WERI-Rb-1 (cell line): ENCODE measurements around the gene NPAS3.
"Not testable (repeated sequence)": the region's sequence is repeated elsewhere in the genome, so short reads cannot be mapped to it uniquely, and the experiment has no call there.

ENCODE experiments used
- DNase-seq: peaks from one replicate; pipeline ENCODE4 v3.0.0-alpha.2; 2020
- H3K27ac ChIP-seq: fragments of 250-450 bp; sonication (Bioruptor Pico); 2 replicates; pipeline ENCODE4 v1.5.1; 2020; ENCODE audit warnings: mild to moderate bottlenecking, moderate library complexity
- H3K27me3 ChIP-seq: fragments of 250-450 bp; sonication (Bioruptor Pico); 2 replicates; pipeline ENCODE4 v1.5.1; 2021; ENCODE audit warnings: mild to moderate bottlenecking, low read depth, moderate library complexity; ENCODE audit not compliant: insufficient read depth, severe bottlenecking
- H3K36me3 ChIP-seq: fragments of 250-450 bp; sonication (Bioruptor Pico); 2 replicates; pipeline ENCODE4 v1.5.1; 2020; ENCODE audit warnings: mild to moderate bottlenecking, moderate library complexity
- H3K4me3 ChIP-seq: 2 replicates; pipeline ENCODE4 v1.5.1; 2011; ENCODE audit warnings: low read depth, mild to moderate bottlenecking, control low read depth, low read length
- H3K9me3 ChIP-seq: fragments of 250-450 bp; sonication (Bioruptor Pico); 2 replicates; pipeline ENCODE4 v1.5.1; 2021; ENCODE audit warnings: mild to moderate bottlenecking, moderate library complexity; ENCODE audit not compliant: severe bottlenecking
- CTCF ChIP-seq: IDR thresholded peaks from 2 replicates; pipeline ENCODE4 v1.5.1; 2011; ENCODE audit warnings: low read depth, mild to moderate bottlenecking, control low read depth, inconsistent platforms, low read length

NPAS3 gene

GRCh38 chr14:33073023-33073422 lies 134.3 kb downstream of the NPAS3 start:
- TF ChIP-seq CTCF, result no peak
- DNase-seq, result no peak
- H3K9me3 ChIP-seq, result no peaks in the 10 kb centered on the region
- no peaks in the 10 kb centered on the region for H3K36me3 ChIP-seq
- no peak overlapping the region for H3K4me3 ChIP-seq
- no peak overlapping the region for H3K27ac ChIP-seq
- no peaks in the 10 kb centered on the region for H3K27me3 ChIP-seq

- Histone ChIP-seq H3K27ac (no peak overlapping the region), H3K4me3 (no peak overlapping the region), H3K27me3 (no peaks in the 10 kb centered on the region), H3K36me3 (no peaks in the 10 kb centered on the region), H3K9me3 (no peaks in the 10 kb centered on the region)
- TF ChIP-seq CTCF, result no peak
- DNase-seq, result no peak
Observed at GRCh38 chr14:33081259-33081658, 142.6 kb downstream of the NPAS3 start.

- TF ChIP-seq CTCF, result no peak
- H3K27me3 ChIP-seq, result no peaks in the 10 kb centered on the region
- no peak overlapping the region for H3K27ac ChIP-seq
- no peaks in the 10 kb centered on the region for H3K36me3 ChIP-seq
- no peak overlapping the region for H3K4me3 ChIP-seq
- H3K9me3 ChIP-seq, result no peaks in the 10 kb centered on the region
- no peak for DNase-seq
Observed at GRCh38 chr14:33085799-33086198, 147.1 kb downstream of the NPAS3 start.

GRCh38 chr14:33088274-33088673 lies 149.6 kb downstream of the NPAS3 start:
- H3K9me3 ChIP-seq, H3K27me3 ChIP-seq, H3K36me3 ChIP-seq, DNase-seq, H3K4me3 ChIP-seq, H3K27ac ChIP-seq: not testable (repeated sequence)

GRCh38 chr14:33098016-33098415 lies 159.3 kb downstream of the NPAS3 start:
- H3K36me3 ChIP-seq, result no peaks in the 10 kb centered on the region
- H3K9me3 ChIP-seq, result no peaks in the 10 kb centered on the region
- DNase-seq, result no peak
- TF ChIP-seq CTCF, result no peak
- H3K27ac ChIP-seq, result no peak overlapping the region
- H3K4me3 ChIP-seq, result no peak overlapping the region
- no peaks in the 10 kb centered on the region for H3K27me3 ChIP-seq

GRCh38 chr14:33103489-33103888 lies 164.8 kb downstream of the NPAS3 start:
- Histone ChIP-seq H3K4me3 (no peak overlapping the region), H3K27ac (no peak overlapping the region), H3K36me3 (no peaks in the 10 kb centered on the region), H3K27me3 (no peaks in the 10 kb centered on the region), H3K9me3 (no peaks in the 10 kb centered on the region)
- DNase-seq, result no peak
- TF ChIP-seq CTCF, result no peak
